NCI-H526 (cell line): ENCODE results near the gene KANK4.
A peak's percentile ranks its signal among the peaks of the same experiment; 100 is the strongest.

Experiments used
- DNase-seq, 2 experiments: peaks; one replicate each; lab custom pipeline; 2025; lab: John Stamatoyannopoulos, UW

Gene KANK4

GRCh38 chr1:62318756-62319544, at the start of gene KANK4:
TSS of gene KANK4 (minus strand) at chr1:62319434. CDS start at chr1:62281564, 37,870 bp downstream.
- DNase-seq, result peak in 1 of 2 experiments; percentile 32

GRCh38 chr1:62368989-62369388, 49.8 kb upstream of the KANK4 start:
- no peak for DNase-seq

GRCh38 chr1:62367005-62367557, 47.8 kb upstream of the KANK4 start:
- DNase-seq, result no peak

GRCh38 chr1:62364721-62365120, 45.5 kb upstream of the KANK4 start:
- DNase-seq, result no peak

- no peak for DNase-seq
These were observed 43.7 kb upstream of the KANK4 start for GRCh38 chr1:62362926-62363325.

- no peak for DNase-seq
These were observed 43.1 kb upstream of the KANK4 start for GRCh38 chr1:62362061-62362917.

GRCh38 chr1:62361431-62361830, 42.2 kb upstream of the KANK4 start:
- DNase-seq, result no peak

- peak in 1 of 2 experiments; percentile 33 for DNase-seq
These were observed 39.6 kb upstream of the KANK4 start for GRCh38 chr1:62358665-62359373.

GRCh38 chr1:62357916-62358315, 38.7 kb upstream of the KANK4 start:
- no peak for DNase-seq

GRCh38 chr1:62356257-62356835, 37.1 kb upstream of the KANK4 start:
- no peak for DNase-seq

GRCh38 chr1:62355095-62355494, 35.9 kb upstream of the KANK4 start:
- DNase-seq, result no peak

GRCh38 chr1:62353853-62354252, 34.6 kb upstream of the KANK4 start:
- no peak for DNase-seq

- no peak for DNase-seq
These were observed 33.2 kb upstream of the KANK4 start for GRCh38 chr1:62352387-62352786.

GRCh38 chr1:62349470-62350233, 30.4 kb upstream of the KANK4 start:
- DNase-seq, result no peak

GRCh38 chr1:62346886-62347285, 27.7 kb upstream of the KANK4 start:
- no peak for DNase-seq

GRCh38 chr1:62343911-62344310, 24.7 kb upstream of the KANK4 start:
- no peak for DNase-seq

GRCh38 chr1:62342270-62342669, 23.0 kb upstream of the KANK4 start:
- DNase-seq, result no peak

- no peak for DNase-seq
These were observed 22.4 kb upstream of the KANK4 start for GRCh38 chr1:62341615-62342014.

- no peak for DNase-seq
These were observed 21.9 kb upstream of the KANK4 start for GRCh38 chr1:62341089-62341488.

- no peak for DNase-seq
These were observed 18.7 kb upstream of the KANK4 start for GRCh38 chr1:62337706-62338631.
